ENCODE results near the gene CDKN1C.

CDKN1C gene

DNA sequence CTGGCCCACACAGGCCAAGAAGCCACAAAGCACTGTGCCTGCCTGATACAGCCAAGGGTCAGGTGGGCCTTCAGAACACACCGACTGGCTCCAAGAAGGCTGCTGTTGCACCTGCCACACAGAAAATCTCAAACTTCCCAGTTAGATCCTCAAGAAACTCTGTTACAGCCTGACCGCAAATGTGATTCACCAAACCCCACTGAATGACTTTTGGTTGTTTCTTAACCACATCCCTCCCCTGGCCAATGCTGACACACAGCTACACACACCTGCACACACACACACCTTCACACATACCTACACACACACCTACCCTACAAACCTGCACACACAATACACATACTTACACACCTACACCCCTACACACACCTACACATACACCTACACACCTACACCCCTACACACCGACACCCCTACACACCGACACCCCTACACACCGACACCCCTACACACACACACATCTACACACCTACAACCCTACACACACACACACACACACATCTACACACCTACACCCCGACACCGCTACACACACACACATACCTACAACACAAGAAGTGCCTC lies 31.5 kb downstream of the CDKN1C start:
- DNase-seq (ENCODE audit: low read depth): no peak
- TF ChIP-seq, protein P1, sequence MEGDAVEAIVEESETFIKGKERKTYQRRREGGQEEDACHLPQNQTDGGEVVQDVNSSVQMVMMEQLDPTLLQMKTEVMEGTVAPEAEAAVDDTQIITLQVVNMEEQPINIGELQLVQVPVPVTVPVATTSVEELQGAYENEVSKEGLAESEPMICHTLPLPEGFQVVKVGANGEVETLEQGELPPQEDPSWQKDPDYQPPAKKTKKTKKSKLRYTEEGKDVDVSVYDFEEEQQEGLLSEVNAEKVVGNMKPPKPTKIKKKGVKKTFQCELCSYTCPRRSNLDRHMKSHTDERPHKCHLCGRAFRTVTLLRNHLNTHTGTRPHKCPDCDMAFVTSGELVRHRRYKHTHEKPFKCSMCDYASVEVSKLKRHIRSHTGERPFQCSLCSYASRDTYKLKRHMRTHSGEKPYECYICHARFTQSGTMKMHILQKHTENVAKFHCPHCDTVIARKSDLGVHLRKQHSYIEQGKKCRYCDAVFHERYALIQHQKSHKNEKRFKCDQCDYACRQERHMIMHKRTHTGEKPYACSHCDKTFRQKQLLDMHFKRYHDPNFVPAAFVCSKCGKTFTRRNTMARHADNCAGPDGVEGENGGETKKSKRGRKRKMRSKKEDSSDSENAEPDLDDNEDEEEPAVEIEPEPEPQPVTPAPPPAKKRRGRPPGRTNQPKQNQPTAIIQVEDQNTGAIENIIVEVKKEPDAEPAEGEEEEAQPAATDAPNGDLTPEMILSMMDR (conservative IDR thresholded peaks at IDR 0.05; ENCODE audit: control insufficient read depth, insufficient read depth, low read depth, low read length): no peak

DNA sequence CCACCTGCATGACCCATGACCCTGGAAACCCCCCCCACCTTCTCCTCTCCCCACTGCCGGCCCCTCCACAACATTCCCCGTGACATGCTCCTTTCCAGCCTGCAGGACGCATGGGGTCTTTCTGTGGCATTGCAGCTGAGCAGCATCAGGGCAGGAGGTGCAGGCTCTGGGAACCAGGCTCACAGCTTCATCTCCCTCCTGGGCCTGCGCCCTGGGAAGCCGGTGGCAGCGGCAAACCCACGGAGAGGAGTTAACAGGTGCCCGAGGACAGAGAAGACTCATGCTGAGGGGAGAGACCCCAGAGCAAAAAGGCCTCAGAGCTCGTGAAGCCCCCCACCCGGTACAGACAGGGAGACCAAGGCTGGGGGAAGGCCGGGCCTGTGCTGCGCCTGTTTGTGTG lies 32.2 kb downstream of the CDKN1C start:
- TF ChIP-seq, protein P1 (conservative IDR thresholded peaks at IDR 0.05; ENCODE audit: control insufficient read depth, insufficient read depth, low read depth, low read length): no peak
- no peak for DNase-seq (ENCODE audit: low read depth)
- H3K4me3 ChIP-seq (ENCODE audit: control insufficient read depth, low read depth, low read length): no peak overlapping the region

More for the DNA sequence above, 31.5 kb downstream of the CDKN1C start:
- no peak overlapping the region for H3K4me3 ChIP-seq (ENCODE audit: control insufficient read depth, low read depth, low read length)

DNA sequence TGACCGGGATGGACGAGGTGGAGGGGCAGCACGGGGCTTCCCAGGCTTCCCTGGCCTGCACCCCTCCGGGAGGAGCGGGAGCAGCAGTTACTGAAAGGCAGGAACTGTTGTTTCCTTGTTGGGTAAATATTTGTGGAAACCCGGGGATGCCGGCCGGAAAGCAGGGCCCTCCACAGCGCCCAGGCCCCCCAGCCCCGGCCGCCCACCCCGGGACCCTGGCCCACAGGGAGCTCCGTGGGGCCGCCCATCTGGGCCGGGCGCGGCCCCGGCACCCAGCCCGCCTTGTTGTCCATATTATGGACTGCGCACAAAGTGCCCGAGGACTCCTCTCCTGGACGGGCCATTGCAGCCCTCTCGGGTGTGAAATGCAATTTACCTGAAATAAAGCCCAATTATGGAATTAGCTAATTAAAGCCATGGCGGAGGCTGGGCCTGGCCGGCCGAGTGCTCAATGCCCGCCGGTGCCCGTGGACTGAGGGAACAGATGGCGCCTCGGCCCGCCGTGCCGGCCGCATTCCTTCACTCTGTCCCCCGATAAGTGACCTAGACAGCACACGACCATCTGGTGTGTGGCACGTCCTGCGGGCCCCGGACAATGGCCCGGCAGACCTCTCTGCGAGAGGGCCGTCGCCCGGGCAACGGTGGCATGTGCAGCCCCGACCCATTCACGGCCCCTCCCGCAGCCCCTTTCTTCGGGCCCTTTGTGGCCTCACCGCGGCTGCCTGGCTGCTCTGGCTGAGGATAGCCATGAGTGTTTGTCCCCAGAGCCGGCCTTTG lies 35.4 kb downstream of the CDKN1C start:
- H3K4me3 ChIP-seq (ENCODE audit: control insufficient read depth, low read depth, low read length): no peak overlapping the region
- TF ChIP-seq, protein P1 (conservative IDR thresholded peaks at IDR 0.05; ENCODE audit: control insufficient read depth, insufficient read depth, low read depth, low read length): no peak
- no peak for DNase-seq (ENCODE audit: low read depth)

DNA sequence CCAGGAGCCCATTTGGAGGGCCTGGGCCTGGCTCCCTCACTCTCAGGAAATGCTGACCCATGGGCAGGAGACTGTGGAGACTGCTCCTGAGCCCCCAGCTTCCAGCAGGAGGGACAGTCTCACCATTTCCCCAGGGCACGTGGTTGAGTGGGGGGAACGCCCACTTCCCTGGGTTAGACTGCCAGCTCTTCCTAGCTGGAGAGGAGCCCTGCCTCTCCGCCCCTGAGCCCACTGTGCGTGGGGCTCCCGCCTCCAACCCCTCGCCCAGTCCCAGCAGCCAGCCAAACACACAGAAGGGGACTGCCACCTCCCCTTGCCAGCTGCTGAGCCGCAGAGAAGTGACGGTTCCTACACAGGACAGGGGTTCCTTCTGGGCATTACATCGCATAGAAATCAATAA lies 37.1 kb downstream of the CDKN1C start:
- no peak overlapping the region for H3K4me3 ChIP-seq (ENCODE audit: control insufficient read depth, low read depth, low read length)
- DNase-seq (ENCODE audit: low read depth): no peak
- TF ChIP-seq, protein P1 (conservative IDR thresholded peaks at IDR 0.05; ENCODE audit: control insufficient read depth, insufficient read depth, low read depth, low read length): no peak

DNA sequence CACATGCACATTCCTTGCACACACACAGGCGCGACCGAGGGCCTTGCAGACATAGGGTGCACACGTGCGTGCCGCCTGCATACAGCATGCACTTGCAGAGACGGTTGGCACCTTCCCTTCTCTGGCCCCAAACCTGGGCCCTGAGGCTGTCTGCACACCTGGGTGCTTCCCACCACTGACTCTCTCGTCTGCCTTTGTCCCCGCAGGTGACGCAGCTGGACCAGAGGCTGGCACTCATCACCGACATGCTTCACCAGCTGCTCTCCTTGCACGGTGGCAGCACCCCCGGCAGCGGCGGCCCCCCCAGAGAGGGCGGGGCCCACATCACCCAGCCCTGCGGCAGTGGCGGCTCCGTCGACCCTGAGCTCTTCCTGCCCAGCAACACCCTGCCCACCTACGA lies 38.0 kb downstream of the CDKN1C start:
- no peak overlapping the region for H3K4me3 ChIP-seq (ENCODE audit: control insufficient read depth, low read depth, low read length)
- TF ChIP-seq, protein P1 (conservative IDR thresholded peaks at IDR 0.05; ENCODE audit: control insufficient read depth, insufficient read depth, low read depth, low read length): no peak
- no peak for DNase-seq (ENCODE audit: low read depth)

DNA sequence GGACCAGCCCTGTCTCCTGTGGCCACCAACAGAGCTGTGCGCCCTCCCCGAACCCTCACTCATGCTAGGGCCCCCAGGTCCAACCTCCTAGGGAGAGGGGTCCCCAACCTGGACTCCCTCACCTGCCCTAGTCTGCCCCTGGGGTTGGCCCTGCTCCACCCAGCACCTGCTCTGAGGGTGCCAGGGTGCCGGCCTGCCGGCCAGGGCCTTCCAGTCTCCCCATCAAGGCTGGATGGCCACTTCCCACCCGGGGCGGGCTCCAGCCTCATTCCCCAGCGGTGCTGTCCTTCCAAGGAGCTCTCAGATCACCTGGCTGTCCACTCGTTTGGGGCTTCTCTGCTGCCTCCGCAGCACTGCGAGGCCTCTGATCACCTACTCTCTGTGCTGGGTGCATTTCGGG lies 39.1 kb downstream of the CDKN1C start:
- TF ChIP-seq, protein P1 (conservative IDR thresholded peaks at IDR 0.05; ENCODE audit: control insufficient read depth, insufficient read depth, low read depth, low read length): no peak
- no peak overlapping the region for H3K4me3 ChIP-seq (ENCODE audit: control insufficient read depth, low read depth, low read length)

More for the DNA sequence above, 39.1 kb downstream of the CDKN1C start:
- no peak for DNase-seq (ENCODE audit: low read depth)

Measured in fibroblast of mammary gland (primary cell).